ENCODE measurements around the gene GBP3.

DNA sequence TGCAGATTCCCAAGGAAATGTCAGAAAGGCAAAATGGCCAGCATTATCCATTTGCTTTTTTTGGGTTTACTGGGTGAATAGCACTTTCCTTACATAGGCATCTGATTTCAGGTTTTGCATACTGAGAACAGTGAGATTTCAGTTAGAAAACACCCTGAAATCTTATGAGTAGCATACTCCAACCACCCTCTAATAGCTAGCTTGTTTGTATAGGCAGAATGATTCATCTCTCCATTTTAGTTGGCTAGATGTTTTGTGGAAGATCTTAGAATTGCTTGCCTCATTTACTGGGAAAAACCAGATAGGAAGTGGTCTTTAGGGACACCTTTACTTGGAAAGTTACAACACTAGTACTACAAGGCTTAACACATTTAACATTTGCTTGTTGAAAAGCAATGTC lies 40.6 kb downstream of the GBP3 start:
- TF ChIP-seq YY1 (IDR thresholded peaks at IDR 0.05; ENCODE audit: insufficient read depth, insufficient read length) (no peak), ZNF274 (IDR thresholded peaks at IDR 0.05; ENCODE audit: low read depth, low read length) (no peak)

Measured in NT2/D1 (cell line).